Measurements from ENCODE around the gene MISP. TPM values are rescaled to one million over a fixed set of nuclear protein-coding genes. Genes with fewer than 3 reads are reported as not detected.
"Not testable (repeated sequence)": the region's sequence is repeated elsewhere in the genome, so short reads cannot be mapped to it uniquely, and the experiment has no call there.

The MISP gene, protein sequence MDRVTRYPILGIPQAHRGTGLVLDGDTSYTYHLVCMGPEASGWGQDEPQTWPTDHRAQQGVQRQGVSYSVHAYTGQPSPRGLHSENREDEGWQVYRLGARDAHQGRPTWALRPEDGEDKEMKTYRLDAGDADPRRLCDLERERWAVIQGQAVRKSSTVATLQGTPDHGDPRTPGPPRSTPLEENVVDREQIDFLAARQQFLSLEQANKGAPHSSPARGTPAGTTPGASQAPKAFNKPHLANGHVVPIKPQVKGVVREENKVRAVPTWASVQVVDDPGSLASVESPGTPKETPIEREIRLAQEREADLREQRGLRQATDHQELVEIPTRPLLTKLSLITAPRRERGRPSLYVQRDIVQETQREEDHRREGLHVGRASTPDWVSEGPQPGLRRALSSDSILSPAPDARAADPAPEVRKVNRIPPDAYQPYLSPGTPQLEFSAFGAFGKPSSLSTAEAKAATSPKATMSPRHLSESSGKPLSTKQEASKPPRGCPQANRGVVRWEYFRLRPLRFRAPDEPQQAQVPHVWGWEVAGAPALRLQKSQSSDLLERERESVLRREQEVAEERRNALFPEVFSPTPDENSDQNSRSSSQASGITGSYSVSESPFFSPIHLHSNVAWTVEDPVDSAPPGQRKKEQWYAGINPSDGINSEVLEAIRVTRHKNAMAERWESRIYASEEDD
- 10 to 100 TPM in 1 of 3 donors, 1 to 10 TPM in 2; 4.4 to 14.4 (median 5.8) TPM for polyA plus RNA-seq (ENCODE audit: insufficient read length in 3 of 3)
- long read RNA-seq, donor 1, partial matches to known transcripts: 0 of 2 reads
- long read RNA-seq, donor 1, other reads (novel, unspliced or antisense): 0 of 2 reads
- long read RNA-seq, donor 2, partial matches to known transcripts: 0 of 1 reads
- long read RNA-seq, donor 2, other reads (novel, unspliced or antisense): 0 of 1 reads
- long read RNA-seq, donor 3, partial matches to known transcripts: 0 of 3 reads
- long read RNA-seq, donor 3, other reads (novel, unspliced or antisense): 0 of 3 reads
- long read RNA-seq, donor 4, partial matches to known transcripts: 0 of 1 reads
- long read RNA-seq, donor 4, other reads (novel, unspliced or antisense): 0 of 1 reads
- long read RNA-seq, donor 5: 0 reads
- long read RNA-seq, donor 6: 0 reads
- long read RNA-seq, donor 7, partial matches to known transcripts: 0 of 2 reads
- long read RNA-seq, donor 7, other reads (novel, unspliced or antisense): 0 of 2 reads
- long read RNA-seq, donor 8: 0 reads
- long read RNA-seq, donor 9, partial matches to known transcripts: 0 of 1 reads
- long read RNA-seq, donor 9, other reads (novel, unspliced or antisense): 0 of 1 reads
- long read RNA-seq, donor 10, partial matches to known transcripts: 0 of 2 reads
- long read RNA-seq, donor 10, other reads (novel, unspliced or antisense): 0 of 2 reads
- long read RNA-seq, donor 11, partial matches to known transcripts: 0 of 1 reads
- long read RNA-seq, donor 11, other reads (novel, unspliced or antisense): 0 of 1 reads
- long read RNA-seq, donor 12: 0 reads
- long read RNA-seq, donor 13: 0 reads
- long read RNA-seq, donor 14: 0 reads
- long read RNA-seq, donor 15: 0 reads
- long read RNA-seq, donor 16, partial matches to known transcripts: 0 of 4 reads
- long read RNA-seq, donor 16, other reads (novel, unspliced or antisense): 0 of 4 reads

DNA sequence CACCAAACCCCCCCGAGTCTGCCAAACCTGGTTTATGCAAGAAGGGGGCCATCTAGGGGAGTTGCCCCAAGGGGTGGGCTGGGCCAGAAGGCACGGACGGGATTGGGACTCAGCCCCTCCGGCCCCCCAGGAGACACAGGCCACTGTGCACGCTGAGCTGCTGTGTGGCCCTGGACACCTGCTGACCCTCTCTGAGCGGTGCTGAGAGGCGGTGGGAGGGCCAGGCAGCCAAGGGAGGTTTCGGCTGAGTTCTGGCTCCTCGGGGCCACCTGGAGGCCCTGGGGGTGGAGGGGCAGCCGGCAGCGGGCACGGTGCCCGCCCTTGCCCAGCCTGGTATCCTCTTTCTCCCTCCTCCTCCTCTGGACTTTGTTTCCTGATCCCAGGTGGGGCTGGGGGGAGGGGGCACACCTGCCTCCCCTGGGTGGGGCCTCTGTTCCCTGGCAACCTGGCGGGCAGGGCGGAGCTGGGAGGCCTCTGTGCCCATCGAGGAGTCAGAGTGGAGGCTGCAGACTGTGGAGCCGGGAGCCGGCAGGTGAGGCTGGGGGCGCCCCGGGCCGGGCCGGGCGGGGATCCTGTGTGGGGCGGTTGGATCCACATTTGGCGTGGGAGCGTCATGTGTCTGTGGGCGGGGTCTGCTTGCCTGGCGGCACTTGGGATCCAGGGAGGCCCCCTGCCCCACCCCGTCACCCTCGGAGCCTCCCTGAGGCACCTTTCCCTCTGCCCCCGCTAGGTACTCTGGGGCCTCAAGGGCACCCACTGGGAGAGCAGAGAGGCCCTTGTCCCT, at the start of gene MISP:
MISP (plus strand) TSS at position 473 of the 784 bp plus-strand sequence. CDS start 5,835 bp downstream, outside the sequence.
- peak in 1 of 11 donors; percentile 54 for DNase-seq (ENCODE audit: extremely low read depth in 1 of 11, low read depth in 9 of 11, low spot score in 4 of 11)

DNA sequence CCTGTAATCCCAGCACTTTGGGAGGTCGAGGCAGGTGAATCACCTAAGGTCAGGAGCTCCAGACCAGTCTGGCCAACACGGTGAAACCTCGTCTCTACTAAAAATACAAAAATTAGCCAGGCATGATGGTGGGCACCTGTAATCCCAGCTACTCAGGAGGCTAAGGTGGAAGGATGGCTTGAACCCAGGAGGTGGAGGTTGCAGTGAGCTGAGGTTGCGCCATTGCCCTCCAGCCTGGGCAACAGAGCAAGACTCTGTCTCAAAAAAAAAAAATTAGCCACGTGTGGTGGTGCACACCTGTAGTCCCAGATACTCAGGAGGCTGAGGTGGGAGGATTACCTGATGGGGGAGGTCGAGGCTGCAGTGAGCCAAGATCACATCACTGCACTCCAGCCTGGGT, 48.1 kb upstream of the MISP start:
- DNase-seq (ENCODE audit: extremely low read depth in 1 of 11, low read depth in 9 of 11, low spot score in 4 of 11): not testable (repeated sequence)

DNA sequence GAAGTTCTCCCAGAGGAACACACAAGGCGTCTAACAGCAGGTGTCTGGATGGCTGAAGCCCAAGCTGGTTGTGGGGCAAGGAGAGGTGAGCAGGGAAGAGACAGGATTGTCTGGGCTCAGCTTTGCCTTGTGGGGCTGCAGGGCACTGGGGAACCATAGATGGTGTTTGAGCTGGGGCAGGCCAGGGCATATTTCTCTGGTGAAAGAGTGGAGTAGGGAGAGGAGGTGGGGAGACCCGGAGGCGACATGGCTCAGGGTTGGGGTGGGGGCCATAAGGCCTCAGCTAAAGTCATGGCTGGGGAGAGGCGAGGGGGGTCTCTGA, 47.6 kb upstream of the MISP start:
- DNase-seq (ENCODE audit: extremely low read depth in 1 of 11, low read depth in 9 of 11, low spot score in 4 of 11): no peak

DNA sequence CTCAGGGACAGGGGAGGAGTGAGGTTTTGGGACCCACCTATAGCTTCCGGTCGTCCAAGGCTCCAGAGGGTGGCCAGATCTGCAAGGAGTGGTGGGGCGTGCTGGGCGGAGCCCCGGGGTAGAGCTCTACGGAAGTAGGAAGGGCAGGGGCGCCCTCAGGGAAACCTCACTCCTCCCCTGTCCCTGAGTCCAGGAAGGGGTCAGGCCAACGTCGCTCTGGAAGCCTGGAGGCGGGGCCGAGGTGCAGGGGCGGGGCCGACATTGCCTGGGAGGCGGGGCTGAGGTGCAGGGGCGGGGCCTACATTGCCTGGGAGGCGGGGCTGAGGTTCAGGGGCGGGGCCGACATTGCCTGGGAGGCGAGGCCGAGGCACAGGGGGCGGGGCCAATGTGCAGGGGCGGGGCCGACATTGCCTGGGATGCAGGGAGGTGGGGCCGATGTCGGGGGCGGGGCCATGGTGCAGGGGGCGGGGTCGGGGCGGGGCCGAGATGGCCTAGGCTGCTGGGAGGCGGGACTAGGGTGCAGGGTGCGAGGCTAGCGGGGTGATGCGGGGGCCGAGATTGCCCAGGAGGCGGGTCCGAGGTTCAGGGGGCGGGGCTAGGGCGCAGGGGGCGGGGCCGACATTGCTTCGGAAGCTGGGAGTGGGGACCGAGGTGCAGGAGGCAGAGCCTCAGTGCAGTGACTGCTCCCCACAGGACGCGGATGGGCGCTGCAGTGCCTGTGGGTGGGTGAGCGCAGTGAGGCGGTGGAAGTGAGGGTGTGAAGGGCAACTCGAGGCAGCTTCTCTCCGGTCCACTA, 47.1 kb upstream of the MISP start:
- DNase-seq (ENCODE audit: extremely low read depth in 1 of 11, low read depth in 9 of 11, low spot score in 4 of 11): no peak

DNA sequence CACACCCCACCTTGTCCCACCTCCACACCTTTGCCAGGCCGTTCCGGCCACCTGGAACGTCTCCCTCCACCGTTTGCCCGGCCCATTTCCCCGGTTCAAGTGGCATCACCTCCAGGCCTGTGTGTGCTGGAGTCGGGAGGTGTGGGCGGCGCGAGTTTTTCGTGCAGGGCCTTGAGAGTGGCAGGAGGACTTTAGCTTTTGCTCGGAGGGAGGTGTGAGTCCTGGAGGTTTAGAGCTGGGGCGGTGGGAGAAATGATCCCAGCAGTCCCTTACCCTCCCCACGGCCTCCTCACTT, 46.5 kb upstream of the MISP start:
- no peak for DNase-seq (ENCODE audit: extremely low read depth in 1 of 11, low read depth in 9 of 11, low spot score in 4 of 11)

DNA sequence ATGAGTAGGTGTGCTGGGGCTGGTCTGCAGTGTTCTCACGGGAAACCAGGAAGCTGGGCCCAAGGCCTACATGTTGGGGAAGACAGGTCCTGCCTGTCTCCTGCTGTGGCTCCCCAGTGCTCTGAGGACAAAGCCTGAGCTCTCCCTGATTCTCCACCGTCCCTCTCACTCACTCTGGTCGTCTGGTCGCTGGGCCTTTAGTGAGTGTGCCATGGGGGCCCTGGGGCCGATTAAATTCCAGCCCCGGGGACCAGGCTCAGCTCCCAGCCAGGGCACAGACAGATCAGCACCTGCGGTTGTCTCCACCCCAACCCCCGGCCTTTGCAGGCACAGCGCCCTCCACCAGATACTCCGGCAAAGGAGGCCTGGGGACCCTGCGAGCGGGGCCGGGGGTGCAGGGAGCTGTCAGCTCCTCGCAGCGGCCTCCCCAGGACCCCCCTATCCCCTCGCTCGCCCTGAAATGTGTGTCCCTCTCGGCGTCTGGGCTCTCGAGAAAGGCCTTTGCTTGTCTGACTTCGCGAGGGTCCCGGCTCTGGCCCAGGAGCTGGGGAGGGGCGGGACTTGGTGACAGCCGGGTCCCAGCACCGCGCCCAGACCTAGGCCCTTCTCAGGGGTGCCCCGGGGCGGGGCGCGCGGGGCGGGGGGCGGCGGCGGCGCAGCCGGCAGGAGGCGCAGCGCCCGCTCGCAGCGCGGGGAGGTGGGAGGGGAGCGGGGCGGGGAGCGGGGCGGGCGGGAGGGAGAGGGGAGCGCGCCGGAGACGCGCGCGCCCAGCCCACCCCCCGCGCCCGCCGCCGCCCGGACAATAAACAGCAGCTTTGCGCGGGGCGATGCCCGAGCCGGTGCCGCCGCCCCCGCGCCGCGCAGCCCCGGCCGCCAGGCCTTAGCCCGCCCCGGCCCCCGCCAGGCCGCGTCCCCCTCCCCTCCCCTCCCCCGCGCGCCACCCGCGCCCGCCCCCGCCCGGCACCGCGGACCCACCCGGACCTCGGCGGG, 42.5 kb upstream of the MISP start, which contains the start of gene PALM:
PALM (plus strand) TSS at position 782 of the 990 bp plus-strand sequence. CDS start 212 bp downstream, outside the sequence.
- peak in 1 of 11 donors; percentile 46 for DNase-seq (ENCODE audit: extremely low read depth in 1 of 11, low read depth in 9 of 11, low spot score in 4 of 11)

DNA sequence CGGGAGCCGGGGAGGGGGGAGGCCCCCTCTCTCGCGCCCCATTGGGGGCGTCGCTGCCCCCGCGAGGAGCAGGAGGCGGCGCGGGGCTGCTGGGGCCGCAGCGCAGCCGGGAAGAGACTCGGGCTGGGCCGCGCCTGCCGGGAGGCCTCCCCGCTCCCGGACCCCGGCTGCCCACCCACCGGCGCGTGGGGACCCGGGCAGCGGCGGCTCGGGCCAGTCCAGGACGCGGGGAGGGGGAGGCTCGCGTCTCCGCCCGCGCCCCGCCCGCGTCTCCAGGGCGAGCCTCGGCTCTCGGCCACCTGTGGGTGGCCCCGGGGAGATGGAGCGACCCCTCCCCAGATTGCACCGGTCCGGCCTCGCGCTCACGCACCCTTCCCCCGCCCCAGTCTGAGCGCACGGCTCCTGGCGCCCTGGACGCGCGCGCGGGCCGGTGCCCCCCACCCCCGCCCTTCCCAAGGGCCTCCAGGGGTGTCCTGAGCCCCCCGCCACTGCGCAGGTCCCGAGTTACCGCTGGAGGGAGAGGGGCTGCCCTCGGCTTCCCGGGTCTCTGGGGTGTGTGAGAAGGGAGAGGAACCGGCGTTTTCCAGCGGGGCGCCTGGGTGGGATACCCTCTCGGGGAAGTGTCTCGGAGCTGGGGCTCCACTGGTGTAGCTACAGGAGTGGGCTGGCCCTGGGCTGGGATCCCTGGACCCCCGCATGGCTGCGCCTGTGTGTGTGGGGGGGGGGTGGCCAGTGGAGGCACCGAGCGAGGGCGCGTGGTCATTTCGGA, 41.5 kb upstream of the MISP start:
- no peak for DNase-seq (ENCODE audit: extremely low read depth in 1 of 11, low read depth in 9 of 11, low spot score in 4 of 11)

DNA sequence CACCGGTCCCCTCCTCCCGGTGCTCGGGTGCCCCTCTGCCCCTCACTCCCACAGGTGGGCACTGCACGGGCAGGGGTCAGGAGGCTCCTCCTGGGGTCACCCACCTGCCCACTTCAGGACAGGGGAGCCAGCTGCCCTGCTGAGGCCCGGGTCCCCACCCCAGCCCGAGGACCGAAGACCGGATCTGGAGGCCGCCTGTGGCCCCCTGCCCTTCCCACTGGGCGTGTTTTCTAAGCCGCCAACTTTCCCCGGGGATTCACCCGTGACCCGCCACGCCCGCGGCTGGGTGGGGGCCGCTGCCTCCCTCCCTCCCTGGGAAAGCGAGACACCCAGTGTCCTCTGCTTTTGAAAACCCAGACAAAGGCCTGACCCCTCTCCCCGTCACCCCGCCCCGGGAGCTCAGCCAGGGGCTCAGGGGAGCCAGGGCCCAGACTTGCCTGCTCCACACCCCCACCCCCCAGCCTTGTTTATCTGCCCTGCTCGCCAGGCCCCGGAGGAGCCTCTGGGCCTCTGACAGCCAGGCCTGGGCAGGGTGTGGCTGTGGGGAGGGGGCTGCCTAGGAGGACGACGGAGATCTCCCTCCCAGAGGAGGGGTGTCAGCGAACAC, 40.8 kb upstream of the MISP start:
- DNase-seq (ENCODE audit: extremely low read depth in 1 of 11, low read depth in 9 of 11, low spot score in 4 of 11): no peak

DNA sequence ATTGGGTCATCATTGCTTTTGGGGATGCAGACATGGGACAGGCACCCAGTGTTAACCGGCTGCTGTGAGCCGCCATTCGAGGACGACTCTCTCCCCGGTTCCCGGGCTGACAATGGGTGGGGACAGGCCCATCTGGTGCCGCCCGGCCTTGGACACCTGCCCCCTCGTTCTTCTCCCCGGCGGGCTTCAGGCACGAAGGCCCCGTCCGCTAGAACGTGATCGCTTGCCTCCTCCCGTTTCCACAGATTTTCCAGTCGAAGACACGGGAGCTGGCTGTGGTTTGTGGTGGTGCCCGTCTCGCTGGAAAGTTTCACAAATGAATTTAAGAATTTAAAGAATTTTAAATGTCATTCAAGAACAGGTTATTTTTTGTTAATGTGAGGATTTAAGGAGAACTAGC, 40.1 kb upstream of the MISP start:
- no peak for DNase-seq (ENCODE audit: extremely low read depth in 1 of 11, low read depth in 9 of 11, low spot score in 4 of 11)

DNA sequence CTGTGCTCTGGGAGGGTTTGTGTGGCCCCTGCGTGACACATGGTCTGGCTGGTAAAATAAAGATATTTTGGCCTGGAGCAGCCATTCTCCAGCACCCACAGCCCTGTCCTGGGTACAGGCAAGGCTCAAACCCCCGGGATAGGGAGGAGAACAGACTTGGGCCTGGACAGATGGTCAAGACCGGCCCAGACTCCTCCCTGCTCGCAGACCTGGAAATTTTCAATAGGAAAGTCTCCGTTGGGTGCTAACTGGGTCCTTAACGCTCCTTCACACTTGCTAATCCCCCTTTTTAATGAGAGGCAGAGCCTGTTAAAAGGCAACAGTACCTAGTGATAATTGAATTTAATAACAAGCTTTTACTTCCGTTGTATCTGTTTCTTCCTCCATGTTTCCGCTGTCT, 39.7 kb upstream of the MISP start:
- no peak for DNase-seq (ENCODE audit: extremely low read depth in 1 of 11, low read depth in 9 of 11, low spot score in 4 of 11)

DNA sequence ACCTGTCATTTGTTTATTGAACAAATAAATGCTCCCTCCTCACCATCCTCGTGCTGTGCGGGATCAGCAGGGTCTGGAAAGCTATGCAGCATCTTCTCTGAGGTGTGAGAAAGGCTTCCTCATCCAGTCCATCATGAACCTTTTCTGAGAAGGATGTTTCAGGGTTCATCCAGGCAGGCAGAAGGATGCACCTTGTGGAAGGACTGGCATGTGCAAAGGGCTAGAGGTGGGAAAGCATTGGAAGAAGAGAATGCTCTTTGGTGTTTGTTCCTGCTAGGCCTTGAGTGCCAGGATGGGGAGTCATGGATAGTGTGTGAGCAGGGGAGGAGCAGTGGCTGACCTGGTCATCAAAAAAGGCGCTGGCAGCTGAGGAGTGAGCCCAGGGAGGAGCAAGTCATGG, 35.6 kb upstream of the MISP start:
- no peak for DNase-seq (ENCODE audit: extremely low read depth in 1 of 11, low read depth in 9 of 11, low spot score in 4 of 11)

DNA sequence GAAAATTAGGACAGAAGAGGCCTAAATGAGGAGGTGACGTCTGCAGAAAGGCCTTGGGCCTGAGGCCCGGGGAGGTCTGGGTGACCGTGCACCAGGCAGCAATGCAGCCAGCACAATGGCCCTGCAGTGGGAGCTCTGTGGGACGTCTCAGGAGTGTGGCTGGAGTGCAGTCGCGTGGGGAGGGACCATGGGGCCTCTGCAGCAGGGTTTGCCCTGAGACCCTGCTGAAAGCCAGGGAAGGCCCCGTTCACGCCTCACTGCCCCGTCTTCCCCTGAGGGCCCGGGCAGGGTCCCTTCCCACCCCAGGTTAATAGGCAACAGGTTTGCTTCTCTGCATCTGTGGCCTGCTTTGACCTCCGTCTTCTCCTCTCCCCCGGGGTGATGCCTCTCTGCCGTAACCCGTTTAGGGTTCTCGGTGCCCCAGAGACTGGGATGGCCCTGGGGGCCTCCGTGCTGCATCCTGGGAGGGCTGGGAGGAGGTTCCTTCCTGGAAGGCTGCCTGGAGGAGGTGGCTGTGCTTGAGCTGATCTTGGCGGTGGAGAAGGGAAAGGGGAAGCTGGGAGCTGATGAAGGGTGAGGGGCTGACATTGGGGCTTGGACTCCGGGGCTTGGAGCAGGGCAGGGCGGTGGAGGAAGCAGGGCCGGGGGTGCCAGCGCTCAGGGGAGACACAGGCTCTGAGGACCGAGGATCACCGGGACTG, 32.5 kb upstream of the MISP start:
- no peak for DNase-seq (ENCODE audit: extremely low read depth in 1 of 11, low read depth in 9 of 11, low spot score in 4 of 11)

DNA sequence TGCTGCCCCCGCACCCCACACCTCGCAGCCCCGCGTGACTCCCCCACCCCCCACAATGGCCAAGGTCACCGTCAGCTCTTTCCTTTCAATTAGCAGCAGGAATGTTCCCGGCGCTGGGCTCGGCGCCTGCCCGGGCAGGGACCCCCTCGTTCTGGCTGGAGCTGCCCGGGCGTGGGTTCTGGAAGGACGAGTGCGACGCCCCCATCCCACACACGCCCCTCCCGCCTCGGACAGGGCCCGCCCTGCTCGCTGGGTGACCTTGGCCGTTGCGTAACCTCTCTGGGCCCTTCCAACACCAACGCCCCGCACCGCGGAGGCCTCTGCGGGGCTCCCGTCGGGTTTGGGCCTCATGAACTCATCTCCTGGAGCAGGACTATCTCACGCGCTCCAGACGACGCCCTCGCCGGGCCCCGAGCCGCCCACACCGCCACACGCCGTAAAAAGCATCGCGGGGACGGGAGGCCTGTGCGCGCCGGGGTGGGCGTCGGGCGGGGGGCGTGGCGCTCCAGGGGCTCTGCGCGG, 31.9 kb upstream of the MISP start:
- DNase-seq (ENCODE audit: extremely low read depth in 1 of 11, low read depth in 9 of 11, low spot score in 4 of 11): no peak

DNA sequence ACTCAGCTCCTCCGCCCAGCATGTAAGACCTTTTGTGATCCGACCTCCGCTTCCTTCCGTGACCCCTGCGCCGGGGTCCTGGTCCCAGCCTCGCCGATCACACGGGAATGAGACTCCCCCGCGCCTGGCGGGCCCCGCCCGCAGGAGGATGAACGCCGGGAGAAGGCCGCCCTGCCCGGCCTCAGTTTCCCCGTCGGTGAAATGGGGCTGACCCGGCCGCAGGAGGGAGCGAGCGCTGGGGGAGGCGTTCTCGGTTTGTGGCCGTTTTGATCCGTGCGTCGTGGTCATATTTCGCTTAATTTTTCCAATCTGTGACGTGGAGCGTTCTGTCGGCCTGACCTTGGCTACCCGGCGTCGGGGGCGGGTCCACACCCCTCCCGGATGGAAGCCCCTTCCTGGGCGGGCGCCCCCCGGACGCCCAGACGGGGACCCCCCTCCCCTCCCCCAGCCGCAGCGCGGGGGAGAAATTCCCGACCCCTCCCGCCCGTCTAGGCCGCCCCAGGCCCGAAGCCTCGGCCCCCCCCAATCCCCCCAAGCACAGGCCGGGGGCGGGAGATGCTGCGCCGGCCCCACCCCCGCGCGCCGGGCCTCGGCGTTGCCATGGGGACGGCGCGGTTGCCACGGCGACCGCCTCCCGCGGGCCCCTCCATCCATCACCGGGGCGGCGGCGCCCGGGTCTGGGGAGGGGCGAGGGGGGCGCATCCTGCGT, 31.1 kb upstream of the MISP start:
- DNase-seq (ENCODE audit: extremely low read depth in 1 of 11, low read depth in 9 of 11, low spot score in 4 of 11): no peak
